BJ (cell line): ENCODE results near the gene PUDP. TPM values are rescaled to one million over a fixed set of nuclear protein-coding genes. Genes with fewer than 3 reads are reported as not detected.
"Not testable (repeated sequence)": the region's sequence is repeated elsewhere in the genome, so short reads cannot be mapped to it uniquely, and the experiment has no call there.

Experiments used
- CTCF ChIA-PET: fragments of 350-600 bp; formaldehyde crosslinking; extraction: SDS; loops from one replicate; lab custom pipeline; 2021; ENCODE audit warnings: antibody characterized with exemption, inconsistent platforms; lab: Yijun Ruan, JAX
- POLR2A ChIA-PET: fragments of 300-600 bp; sonication (Branson Sonifier 250); formaldehyde crosslinking; extraction: SDS; loops from one replicate; lab custom pipeline; 2021; ENCODE audit warnings: antibody characterized with exemption; lab: Charles Lee
- DNase-seq: peaks from one replicate; pipeline ENCODE4 v3.0.0-alpha.2; 2011; ENCODE audit warnings: low read depth
- H3K27me3 ChIP-seq: 2 replicates; pipeline ENCODE4 v1.6.0; 2011; ENCODE audit warnings: low read length; ENCODE audit not compliant: control insufficient read depth, insufficient read depth
- H3K36me3 ChIP-seq: 2 replicates; pipeline ENCODE4 v1.5.1; 2011; ENCODE audit warnings: low read length; ENCODE audit not compliant: control insufficient read depth, insufficient read depth
- H3K4me3 ChIP-seq: 2 replicates; pipeline ENCODE4 v1.5.1; 2011; ENCODE audit warnings: low read depth, mild to moderate bottlenecking, control low read depth, low read length
- polyA plus RNA-seq: library from polyadenylated mRNA; depleted of rRNA; stranded (reverse); fragments of >200 nt; gene quantifications from 2 replicates; pipeline ENCODE4 v1.2.3, GENCODE V29; 2011; rRNA removed
- small RNA-seq: library from RNA; depleted of rRNA; stranded (forward); fragments of <200 nt; gene quantifications from one replicate; pipeline ENCODE3, GENCODE V24; 2012; ENCODE audit warnings: low replicate concordance, low read depth; ENCODE audit not compliant: insufficient read length
- TF ChIP-seq, protein P1 (sequence below): IDR thresholded peaks from 2 replicates; pipeline ENCODE4 v1.5.1; 2011; ENCODE audit warnings: low read depth, mild to moderate bottlenecking, control low read depth, inconsistent platforms, low read length, moderate library complexity; ENCODE audit not compliant: insufficient read depth

Gene PUDP
- polyA plus RNA-seq, 1 experiment = 17.2 TPM

DNA sequence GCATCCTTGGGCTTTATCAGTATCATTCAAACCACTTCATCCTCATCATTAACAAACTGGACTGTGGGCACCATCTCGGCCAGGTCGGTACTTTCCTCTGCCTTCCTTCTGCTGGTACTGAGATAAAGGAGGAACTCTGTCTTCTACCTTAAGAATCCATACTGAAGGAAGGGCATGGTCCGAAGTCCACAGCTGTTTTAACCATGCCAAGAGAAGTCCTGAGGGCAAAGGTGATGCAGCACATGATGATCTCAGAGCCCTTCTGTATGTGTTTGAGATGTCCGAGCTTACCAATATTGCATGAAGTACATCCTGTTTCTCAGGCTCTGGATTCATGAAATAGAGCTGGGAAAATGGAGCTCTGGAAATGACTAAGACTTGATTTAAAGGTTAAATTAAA lies 126.0 kb downstream of the PUDP start:
- TF ChIP-seq, protein P1, sequence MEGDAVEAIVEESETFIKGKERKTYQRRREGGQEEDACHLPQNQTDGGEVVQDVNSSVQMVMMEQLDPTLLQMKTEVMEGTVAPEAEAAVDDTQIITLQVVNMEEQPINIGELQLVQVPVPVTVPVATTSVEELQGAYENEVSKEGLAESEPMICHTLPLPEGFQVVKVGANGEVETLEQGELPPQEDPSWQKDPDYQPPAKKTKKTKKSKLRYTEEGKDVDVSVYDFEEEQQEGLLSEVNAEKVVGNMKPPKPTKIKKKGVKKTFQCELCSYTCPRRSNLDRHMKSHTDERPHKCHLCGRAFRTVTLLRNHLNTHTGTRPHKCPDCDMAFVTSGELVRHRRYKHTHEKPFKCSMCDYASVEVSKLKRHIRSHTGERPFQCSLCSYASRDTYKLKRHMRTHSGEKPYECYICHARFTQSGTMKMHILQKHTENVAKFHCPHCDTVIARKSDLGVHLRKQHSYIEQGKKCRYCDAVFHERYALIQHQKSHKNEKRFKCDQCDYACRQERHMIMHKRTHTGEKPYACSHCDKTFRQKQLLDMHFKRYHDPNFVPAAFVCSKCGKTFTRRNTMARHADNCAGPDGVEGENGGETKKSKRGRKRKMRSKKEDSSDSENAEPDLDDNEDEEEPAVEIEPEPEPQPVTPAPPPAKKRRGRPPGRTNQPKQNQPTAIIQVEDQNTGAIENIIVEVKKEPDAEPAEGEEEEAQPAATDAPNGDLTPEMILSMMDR = no peak
- ChIA-PET CTCF (no interaction called here), POLR2A (no interaction called here)
- no peak for DNase-seq
- no peaks in the 10 kb centered on the region for H3K27me3 ChIP-seq
- H3K36me3 ChIP-seq = no peaks in the 10 kb centered on the region
- no peak overlapping the region for H3K4me3 ChIP-seq

DNA sequence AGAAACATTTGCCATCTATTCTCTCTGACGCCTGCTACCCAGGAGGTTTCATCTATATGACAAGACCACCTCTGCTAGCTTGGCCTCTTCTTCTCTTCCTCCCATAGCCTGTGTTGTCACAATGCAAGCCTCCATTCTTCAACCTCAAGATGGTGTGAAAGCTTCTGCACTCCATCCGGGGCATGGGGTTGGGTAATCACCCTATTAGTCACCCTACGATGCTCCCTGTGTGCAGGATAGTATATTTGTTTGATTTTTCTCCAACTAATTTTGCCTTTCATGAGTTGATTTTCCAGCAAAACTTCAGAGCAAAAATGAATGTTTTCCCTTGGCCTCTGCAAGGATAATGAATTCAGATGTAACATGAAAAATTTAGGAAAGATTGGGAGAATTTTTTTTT lies 128.4 kb downstream of the PUDP start:
- Histone ChIP-seq H3K27me3 (no peaks in the 10 kb centered on the region), H3K4me3 (no peak overlapping the region), H3K36me3 (no peaks in the 10 kb centered on the region)
- POLR2A ChIA-PET = no interaction called here
- DNase-seq = no peak
- TF ChIP-seq, protein P1 = no peak
- CTCF ChIA-PET = interaction anchor here (0.6 kb wide), 1 partner anchor 907 kb away, joined by 3 read pairs; no protein-coding TSS in a partner anchor

DNA sequence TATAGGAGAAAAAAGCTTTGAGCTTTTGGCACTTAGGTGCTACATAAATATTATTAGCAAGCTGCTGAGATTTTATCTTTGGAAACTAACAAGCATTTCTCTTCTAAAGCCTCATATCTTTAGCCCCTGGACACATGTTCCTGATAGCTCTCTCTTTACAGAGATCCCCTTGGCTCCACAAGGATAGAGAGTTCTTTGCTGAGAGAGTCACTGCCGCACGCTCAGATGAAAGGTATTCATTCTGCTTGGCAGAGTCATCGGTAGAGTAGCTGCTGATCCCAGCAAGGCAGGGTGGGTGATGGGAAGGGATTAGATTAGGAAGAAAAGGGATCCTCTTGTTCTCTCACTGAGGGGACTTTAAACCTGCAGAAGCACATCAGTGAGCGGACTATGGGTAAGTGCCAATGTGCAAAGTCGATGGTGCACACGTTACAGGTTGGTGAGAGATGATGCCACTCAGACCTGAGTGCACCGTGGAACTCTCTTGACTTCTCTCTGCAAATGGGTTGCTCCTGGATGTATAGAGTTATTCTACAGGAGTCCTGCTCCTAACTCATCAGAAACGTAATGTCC lies 135.6 kb downstream of the PUDP start:
- peak; percentile 5 for DNase-seq
- CTCF ChIA-PET, H3K4me3 ChIP-seq, H3K27me3 ChIP-seq, POLR2A ChIA-PET, H3K36me3 ChIP-seq: not testable (repeated sequence)

DNA sequence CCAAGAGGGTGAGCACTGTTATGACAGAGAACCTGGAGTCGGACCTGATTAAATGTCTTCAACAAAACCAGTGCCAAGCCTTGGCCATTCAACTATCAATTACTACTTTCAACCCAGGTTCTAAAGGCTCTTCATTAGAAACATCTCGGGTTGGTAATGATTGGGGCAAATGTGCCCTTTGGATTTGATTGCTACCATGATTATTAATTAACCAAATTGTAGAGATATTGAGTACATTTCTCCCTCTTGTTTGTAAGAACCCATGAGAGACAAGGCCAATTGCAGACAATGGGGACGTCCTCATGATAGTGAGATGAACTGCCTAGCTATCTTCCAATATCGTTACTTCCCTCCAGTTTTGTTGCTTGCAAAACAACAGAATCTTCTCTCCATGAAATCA lies 137.1 kb downstream of the PUDP start:
- CTCF ChIA-PET, DNase-seq, H3K4me3 ChIP-seq, H3K27me3 ChIP-seq, POLR2A ChIA-PET, H3K36me3 ChIP-seq: not testable (repeated sequence)

DNA sequence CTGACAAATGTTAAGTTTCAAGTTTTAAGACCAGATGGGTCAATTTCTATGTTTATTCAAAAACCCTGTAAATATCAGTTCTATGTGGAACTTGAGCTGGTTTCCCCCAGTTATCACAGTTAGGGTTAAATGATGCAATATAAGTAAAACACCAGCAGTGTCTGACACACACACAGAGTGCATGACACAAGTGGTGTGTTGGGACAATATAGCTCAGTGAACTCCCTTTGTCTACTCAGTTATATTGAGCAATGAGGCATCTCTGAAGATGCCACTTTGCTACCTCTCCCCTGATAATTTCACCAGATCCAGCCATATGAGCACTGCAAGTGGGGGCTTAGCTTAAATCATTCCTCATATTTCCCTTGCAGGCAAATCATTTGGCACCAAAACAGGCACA lies 140.6 kb downstream of the PUDP start:
- H3K36me3 ChIP-seq, DNase-seq, H3K4me3 ChIP-seq, POLR2A ChIA-PET, H3K27me3 ChIP-seq: not testable (repeated sequence)
- CTCF ChIA-PET = interaction anchor here (1.3 kb wide), 1 partner anchor 10 kb away, joined by 3 read pairs; no protein-coding TSS in a partner anchor

Small RNAs within 50 kb of the gene (small RNA-seq; reads per million reads assigned to genes)
- gene MIR4767 = not detected

Other genes with a start within 250 kb of the PUDP start
- gene STS, start 441 bp downstream of the PUDP start, polyA plus RNA-seq = 11.8 and 14.7 TPM in 2 replicates